ENCODE measurements around the gene STUB1. TPM values are rescaled to one million over a fixed set of nuclear protein-coding genes. Genes with fewer than 3 reads are reported as not detected.

STUB1 gene
- total and polyA plus RNA-seq, 10 of the 15 experiments (the other 5 are each of a cell fraction or from before 2014, with no cell fraction given) = 4.2 to 136 (median 67.1) TPM

DNA sequence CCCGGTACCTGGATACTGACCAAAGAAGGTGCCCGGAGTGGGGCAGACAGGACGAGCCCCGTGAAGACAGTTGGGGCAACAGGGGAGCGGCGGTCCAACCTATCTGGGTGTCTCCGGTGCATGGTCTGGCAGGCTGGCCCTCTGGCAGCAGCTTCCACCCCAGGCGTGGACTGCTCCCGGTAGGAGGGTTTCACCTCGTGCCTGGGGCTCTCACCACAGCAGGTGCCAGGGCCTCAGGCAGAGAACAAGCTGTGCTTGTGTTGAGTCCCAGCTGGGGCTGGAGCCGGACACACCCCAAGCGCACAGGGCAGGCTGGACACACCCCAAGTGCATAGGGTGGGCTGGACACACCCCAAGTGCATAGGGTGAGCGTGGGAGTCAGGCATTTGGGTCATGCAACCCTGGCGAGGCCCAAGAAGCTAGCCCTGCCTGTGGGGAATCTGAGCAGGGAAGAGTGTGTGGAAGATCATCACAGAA lies 26.9 kb downstream of the STUB1 start:
- RAD21 ChIA-PET (ENCODE audit: unreplicated experiment) = no interaction called here
- no peak overlapping the region for H3K9ac ChIP-seq (ENCODE audit: control insufficient read depth, insufficient read depth, low read length)
- FAIRE-seq = no peak
- no peaks in the 10 kb centered on the region for H4K20me1 ChIP-seq (ENCODE audit: control insufficient read depth, insufficient read depth)
- H2AFZ ChIP-seq (ENCODE audit: control insufficient read depth, low read depth, low read length) = no peak overlapping the region
- in situ Hi-C loops (cut with MboI) = no loop called here
- intact Hi-C loops (cut with micrococcal nuclease; ENCODE audit: unreplicated experiment) = no loop called here
- peaks cover 0 to 9% of the 10 kb centered on the region in 2 experiments; a peak in 2 of 4 replicates for H3K27me3 ChIP-seq (replicated peaks in 1 of 2; ENCODE audit: control insufficient read depth in 2 of 2, insufficient read depth in 2 of 2, low read length in 1 of 2)
- no peak for TF ChIP-seq KLF5 (IDR thresholded peaks at IDR 0.05; ENCODE audit: partially characterized antibody)
- TF ChIP-seq PML (IDR thresholded peaks at IDR 0.05; ENCODE audit: low read length) = no peak
- no peak for TF ChIP-seq SREBF1 (IDR thresholded peaks at IDR 0.05; ENCODE audit: low read length)
- TF ChIP-seq, protein P1, sequence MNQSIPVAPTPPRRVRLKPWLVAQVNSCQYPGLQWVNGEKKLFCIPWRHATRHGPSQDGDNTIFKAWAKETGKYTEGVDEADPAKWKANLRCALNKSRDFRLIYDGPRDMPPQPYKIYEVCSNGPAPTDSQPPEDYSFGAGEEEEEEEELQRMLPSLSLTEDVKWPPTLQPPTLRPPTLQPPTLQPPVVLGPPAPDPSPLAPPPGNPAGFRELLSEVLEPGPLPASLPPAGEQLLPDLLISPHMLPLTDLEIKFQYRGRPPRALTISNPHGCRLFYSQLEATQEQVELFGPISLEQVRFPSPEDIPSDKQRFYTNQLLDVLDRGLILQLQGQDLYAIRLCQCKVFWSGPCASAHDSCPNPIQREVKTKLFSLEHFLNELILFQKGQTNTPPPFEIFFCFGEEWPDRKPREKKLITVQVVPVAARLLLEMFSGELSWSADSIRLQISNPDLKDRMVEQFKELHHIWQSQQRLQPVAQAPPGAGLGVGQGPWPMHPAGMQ (IDR thresholded peaks at IDR 0.05; ENCODE audit: borderline replicate concordance) = no peak
- TF ChIP-seq PAX5 (IDR thresholded peaks at IDR 0.05; ENCODE audit: borderline replicate concordance, low read depth, low read length) = no peak
- no peak overlapping the region for H3K4me3 ChIP-seq
- H3K79me2 ChIP-seq (ENCODE audit: control insufficient read depth, insufficient read depth, low read length) = no peaks in the 10 kb centered on the region
- BruUV-seq (replicated peaks) = no TSS peak
- POLR2A ChIA-PET = no interaction called here
- CTCF ChIA-PET = no interaction called here
- no peaks in the 10 kb centered on the region for H3K36me3 ChIP-seq (ENCODE audit: control insufficient read depth in 2 of 2, insufficient read depth in 2 of 2, low read length in 1 of 2)
- no peak for DNase-seq (ENCODE audit: low read depth, low spot score)
- 21% methylated on average over 14 of the region's 14 CpGs for WGBS (ENCODE audit: insufficient coverage, insufficient replicate concordance, low lambda C conversion rate, missing lambda C conversion rate)
- no peaks in the 10 kb centered on the region for H3K4me1 ChIP-seq (ENCODE audit: control insufficient read depth, insufficient read depth, low read length)
- ATAC-seq = no peak
- SMC1A ChIA-PET (ENCODE audit: uncharacterized antibody, unreplicated experiment) = no interaction called here
- no peak overlapping the region for H3K4me2 ChIP-seq (ENCODE audit: control insufficient read depth, insufficient read depth)
- no peak overlapping the region for H3K27ac ChIP-seq (ENCODE audit: control insufficient read depth, insufficient read depth)
- H3K9me3 ChIP-seq (replicated peaks; ENCODE audit: control insufficient read depth, insufficient read depth, low read length) = no peaks in the 10 kb centered on the region

DNA sequence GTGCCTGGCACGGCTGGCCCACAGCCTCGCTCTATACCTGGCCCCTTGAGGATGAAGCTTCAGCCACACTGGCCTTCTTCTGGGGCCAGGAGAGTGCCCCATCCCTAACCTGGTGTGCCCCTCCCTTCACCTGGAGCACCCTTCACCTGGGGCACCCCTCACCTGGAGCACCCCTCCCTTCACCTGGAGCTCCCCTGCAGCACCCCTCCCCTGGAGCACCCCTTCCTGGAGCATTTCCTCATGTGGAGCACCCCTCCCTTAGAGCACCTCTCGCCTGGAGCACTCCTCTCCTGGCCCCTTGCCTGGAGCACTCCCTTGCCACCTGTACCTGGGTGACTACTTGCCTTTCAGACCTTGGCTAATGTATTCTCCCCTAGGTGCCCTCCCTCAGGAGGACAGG lies 27.8 kb downstream of the STUB1 start:
- SMC1A ChIA-PET (ENCODE audit: uncharacterized antibody, unreplicated experiment) = no interaction called here
- POLR2A ChIA-PET = no interaction called here
- Histone ChIP-seq H3K27ac (ENCODE audit: control insufficient read depth, insufficient read depth) (no peak overlapping the region), H3K79me2 (ENCODE audit: control insufficient read depth, insufficient read depth, low read length) (no peaks in the 10 kb centered on the region), H4K20me1 (ENCODE audit: control insufficient read depth, insufficient read depth) (no peaks in the 10 kb centered on the region), H3K27me3 (replicated peaks in 1 of 2; ENCODE audit: control insufficient read depth in 2 of 2, insufficient read depth in 2 of 2, low read length in 1 of 2) (peaks cover 0 to 5% of the 10 kb centered on the region in 2 experiments; a peak in 2 of 4 replicates), H2AFZ (ENCODE audit: control insufficient read depth, low read depth, low read length) (no peak overlapping the region), H3K36me3 (ENCODE audit: control insufficient read depth in 2 of 2, insufficient read depth in 2 of 2, low read length in 1 of 2) (no peaks in the 10 kb centered on the region), H3K4me1 (ENCODE audit: control insufficient read depth, insufficient read depth, low read length) (no peaks in the 10 kb centered on the region), H3K4me2 (ENCODE audit: control insufficient read depth, insufficient read depth) (no peak overlapping the region), H3K9ac (ENCODE audit: control insufficient read depth, insufficient read depth, low read length) (no peak overlapping the region), H3K4me3 (no peak overlapping the region), H3K9me3 (replicated peaks; ENCODE audit: control insufficient read depth, insufficient read depth, low read length) (no peaks in the 10 kb centered on the region)
- BruUV-seq (replicated peaks) = no TSS peak
- WGBS (ENCODE audit: insufficient coverage, insufficient replicate concordance, low lambda C conversion rate, missing lambda C conversion rate) = 15% methylated on average over 3 of the region's 3 CpGs
- TF ChIP-seq POLR2AphosphoS5 (IDR thresholded peaks at IDR 0.05; ENCODE audit: low read length) (no peak), NFXL1 (IDR thresholded peaks at IDR 0.05; ENCODE audit: borderline replicate concordance) (0 out of 2 replicates have a peak, but pooled peaks have one; percentile 34), POLR2AphosphoS2 (IDR thresholded peaks at IDR 0.05; ENCODE audit: low read depth, low read length) (no peak), SMC3 (IDR thresholded peaks at IDR 0.05; ENCODE audit: borderline replicate concordance, low read length) (no peak), BRCA1 (IDR thresholded peaks at IDR 0.05; ENCODE audit: low read depth, low read length) (no peak)
- TF ChIP-seq, protein P2, sequence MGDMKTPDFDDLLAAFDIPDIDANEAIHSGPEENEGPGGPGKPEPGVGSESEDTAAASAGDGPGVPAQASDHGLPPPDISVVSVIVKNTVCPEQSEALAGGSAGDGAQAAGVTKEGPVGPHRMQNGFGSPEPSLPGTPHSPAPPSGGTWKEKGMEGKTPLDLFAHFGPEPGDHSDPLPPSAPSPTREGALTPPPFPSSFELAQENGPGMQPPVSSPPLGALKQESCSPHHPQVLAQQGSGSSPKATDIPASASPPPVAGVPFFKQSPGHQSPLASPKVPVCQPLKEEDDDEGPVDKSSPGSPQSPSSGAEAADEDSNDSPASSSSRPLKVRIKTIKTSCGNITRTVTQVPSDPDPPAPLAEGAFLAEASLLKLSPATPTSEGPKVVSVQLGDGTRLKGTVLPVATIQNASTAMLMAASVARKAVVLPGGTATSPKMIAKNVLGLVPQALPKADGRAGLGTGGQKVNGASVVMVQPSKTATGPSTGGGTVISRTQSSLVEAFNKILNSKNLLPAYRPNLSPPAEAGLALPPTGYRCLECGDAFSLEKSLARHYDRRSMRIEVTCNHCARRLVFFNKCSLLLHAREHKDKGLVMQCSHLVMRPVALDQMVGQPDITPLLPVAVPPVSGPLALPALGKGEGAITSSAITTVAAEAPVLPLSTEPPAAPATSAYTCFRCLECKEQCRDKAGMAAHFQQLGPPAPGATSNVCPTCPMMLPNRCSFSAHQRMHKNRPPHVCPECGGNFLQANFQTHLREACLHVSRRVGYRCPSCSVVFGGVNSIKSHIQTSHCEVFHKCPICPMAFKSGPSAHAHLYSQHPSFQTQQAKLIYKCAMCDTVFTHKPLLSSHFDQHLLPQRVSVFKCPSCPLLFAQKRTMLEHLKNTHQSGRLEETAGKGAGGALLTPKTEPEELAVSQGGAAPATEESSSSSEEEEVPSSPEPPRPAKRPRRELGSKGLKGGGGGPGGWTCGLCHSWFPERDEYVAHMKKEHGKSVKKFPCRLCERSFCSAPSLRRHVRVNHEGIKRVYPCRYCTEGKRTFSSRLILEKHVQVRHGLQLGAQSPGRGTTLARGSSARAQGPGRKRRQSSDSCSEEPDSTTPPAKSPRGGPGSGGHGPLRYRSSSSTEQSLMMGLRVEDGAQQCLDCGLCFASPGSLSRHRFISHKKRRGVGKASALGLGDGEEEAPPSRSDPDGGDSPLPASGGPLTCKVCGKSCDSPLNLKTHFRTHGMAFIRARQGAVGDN (IDR thresholded peaks at IDR 0.05) = no peak
- ATAC-seq = no peak
- RAD21 ChIA-PET (ENCODE audit: unreplicated experiment) = no interaction called here
- FAIRE-seq = no peak
- in situ Hi-C loops (cut with MboI) (no loop called here), intact Hi-C loops (cut with micrococcal nuclease; ENCODE audit: unreplicated experiment) (no loop called here)
- no peak for DNase-seq (ENCODE audit: low read depth, low spot score)
- CTCF ChIA-PET = no interaction called here
